HCT116 (cell line): Measurements from ENCODE around the gene KPNA4. TPM values are rescaled to one million over a fixed set of nuclear protein-coding genes. Genes with fewer than 3 reads are reported as not detected.

ENCODE experiments used
- ATAC-seq: fragments of 200-7000 bp; cut with Tn5 transposase; 2 replicates; pipeline ENCODE4 v1.9.1; 2020; ENCODE audit warnings: mild to moderate bottlenecking, moderate library complexity
- BruUV-seq: library from RNA; stranded (reverse); fragments of 400-500 nt; replicated peaks from 2 replicates; lab custom pipeline; 2021; lab: Mats Ljungman, UMichigan
- CTCF ChIA-PET: fragments of 300-600 bp; sonication (Branson Sonifier 250); formaldehyde crosslinking; loops from one replicate; lab custom pipeline; 2021; ENCODE audit warnings: antibody characterized with exemption; lab: Charles Lee
- POLR2A ChIA-PET: fragments of 300-600, 350-600 bp; sonication (Branson Sonifier 250); formaldehyde crosslinking; loops from one replicate; lab custom pipeline; 2021; ENCODE audit warnings: antibody characterized with exemption; lab: Charles Lee
- RAD21 ChIA-PET, 2 experiments: fragments of 300-600 bp; sonication (Branson Sonifier 250); formaldehyde crosslinking; loops; one replicate each; lab custom pipeline; 2023; ENCODE audit warnings: low total read pairs in 2 of 2; ENCODE audit not compliant: uncharacterized antibody in 2 of 2, unreplicated experiment in 2 of 2, low non-redundant PET in 1 of 2; lab: Charles Lee
- DNase-seq: peaks from one replicate; pipeline ENCODE4 v3.0.0-alpha.2; 2010; ENCODE audit warnings: low read depth, low spot score
- H2AFZ ChIP-seq: fragments of 200-600 bp; shearing (Covaris generic), sonication (generic); 2 replicates; pipeline ENCODE4 v1.6.1; 2017; ENCODE audit warnings: low read depth, mixed run types, mixed read lengths, antibody characterized with exemption, low read length; ENCODE audit not compliant: poor library complexity, severe bottlenecking
- H3K27ac ChIP-seq: 2 replicates; pipeline ENCODE4 v1.5.1; 2012; ENCODE audit warnings: low read depth, low read length
- H3K27me3 ChIP-seq: fragments of 200-600 bp; sonication (generic); 2 replicates; pipeline ENCODE4 v1.6.1; 2016; ENCODE audit warnings: mixed run types, low read length, mixed read lengths; ENCODE audit not compliant: insufficient read depth
- H3K36me3 ChIP-seq, 2 experiments: fragments of 200-500 bp in 1 of 2; fragments of 200-600 bp in 1 of 2; sonication (Bioruptor generic) in 1 of 2; sonication (generic) in 1 of 2; 2 replicates each; pipeline versions ENCODE4 v1.5.1 to v1.6.1; 2014 to 2016; ENCODE audit warnings: low read length in 2 of 2, inconsistent platforms in 1 of 2, mixed read lengths in 1 of 2, mixed run types in 1 of 2; ENCODE audit not compliant: insufficient read depth in 2 of 2, control insufficient read depth in 1 of 2
- H3K4me1 ChIP-seq, 2 experiments: fragments of 200-600 bp in 1 of 2; sonication (generic) in 1 of 2; 2 replicates each; pipeline versions ENCODE4 v1.5.1 to v1.6.1; 2012 to 2017; ENCODE audit warnings: low read length in 2 of 2, inconsistent platforms in 1 of 2, mild to moderate bottlenecking in 1 of 2, mixed read lengths in 1 of 2, mixed run types in 1 of 2, moderate library complexity in 1 of 2; ENCODE audit not compliant: insufficient read depth in 2 of 2, control insufficient read depth in 1 of 2
- H3K4me2 ChIP-seq: fragments of 200-600 bp; sonication (generic); 2 replicates; pipeline ENCODE4 v1.6.1; 2017; ENCODE audit warnings: mixed run types, low read length, mixed read lengths
- H3K4me3 ChIP-seq, 2 experiments: fragments of 200-600 bp in 1 of 2; sonication (generic) in 1 of 2; replicated peaks in 1 of 2; 2 replicates each; pipeline ENCODE4 v1.5.1; 2011 to 2016; ENCODE audit warnings: low read length in 2 of 2, control low read depth in 1 of 2, low read depth in 1 of 2, mild to moderate bottlenecking in 1 of 2, mixed read lengths in 1 of 2, mixed run types in 1 of 2
- H3K79me2 ChIP-seq: fragments of 200-600 bp; sonication (generic); 2 replicates; pipeline ENCODE4 v1.6.1; 2017; ENCODE audit warnings: mild to moderate bottlenecking, mixed run types, low read length, moderate library complexity, mixed read lengths; ENCODE audit not compliant: insufficient read depth
- H3K9ac ChIP-seq: fragments of 200-600 bp; sonication (generic); 2 replicates; pipeline ENCODE4 v1.6.1; 2016; ENCODE audit warnings: low read length, mixed read lengths
- H3K9me2 ChIP-seq: fragments of 200-600 bp; sonication (generic), shearing (Covaris generic); 2 replicates; pipeline ENCODE4 v1.6.1; 2017; ENCODE audit warnings: mixed run types, mild to moderate bottlenecking, moderate library complexity; ENCODE audit not compliant: insufficient read depth
- H3K9me3 ChIP-seq, 2 experiments: fragments of 200-500 bp in 1 of 2; fragments of 200-600 bp in 1 of 2; sonication (Bioruptor generic) in 1 of 2; sonication (generic) in 1 of 2; 2 replicates each; pipeline ENCODE4 v1.6.1; 2014 to 2017; ENCODE audit warnings: low read length in 2 of 2, mixed read lengths in 2 of 2, inconsistent platforms in 1 of 2, low read depth in 1 of 2, mild to moderate bottlenecking in 1 of 2, mixed run types in 1 of 2, moderate library complexity in 1 of 2; ENCODE audit not compliant: control insufficient read depth in 1 of 2, insufficient read depth in 1 of 2
- H4K20me1 ChIP-seq: fragments of 200-600 bp; sonication (generic), shearing (Covaris generic); 2 replicates; pipeline ENCODE4 v1.6.1; 2017; ENCODE audit warnings: mixed run types, mild to moderate bottlenecking, moderate library complexity; ENCODE audit not compliant: insufficient read depth
- ATF3 ChIP-seq: IDR thresholded peaks from 2 replicates; pipeline ENCODE4 v1.6.1; 2012
- CBX3 ChIP-seq: IDR thresholded peaks from 2 replicates; pipeline ENCODE4 v1.6.1; 2012; ENCODE audit warnings: low read depth
- CTCF ChIP-seq, 3 experiments: fragments of 200-600 bp in 1 of 3; sonication (generic) in 1 of 3; IDR thresholded peaks in 2 of 3; conservative IDR thresholded peaks in 1 of 3; 2 replicates each; pipeline ENCODE4 v1.5.1; 2012 to 2017; ENCODE audit warnings: low read depth in 2 of 3, low read length in 2 of 3, antibody characterized with exemption in 1 of 3, borderline replicate concordance in 1 of 3, control low read depth in 1 of 3, mild to moderate bottlenecking in 1 of 3, mixed read lengths in 1 of 3, mixed run types in 1 of 3, moderate library complexity in 1 of 3; ENCODE audit not compliant: insufficient read depth in 1 of 3
- EGR1 ChIP-seq: IDR thresholded peaks from 2 replicates; pipeline ENCODE4 v1.6.1; 2012; ENCODE audit warnings: low read depth
- ELF1 ChIP-seq: IDR thresholded peaks from 2 replicates; pipeline ENCODE4 v1.6.1; 2012; ENCODE audit warnings: low read depth, borderline replicate concordance
- EZH2 ChIP-seq: fragments of 200-600 bp; sonication (generic); IDR thresholded peaks from 2 replicates; pipeline ENCODE4 v1.6.1; 2017; ENCODE audit warnings: antibody characterized with exemption, mixed run types
- FOSL1 ChIP-seq: IDR thresholded peaks from 2 replicates; pipeline ENCODE4 v1.6.1; 2012; ENCODE audit warnings: low read depth
- MAX ChIP-seq: IDR thresholded peaks from 2 replicates; pipeline ENCODE4 v1.6.1; 2012
- POLR2A ChIP-seq: IDR thresholded peaks from 2 replicates; pipeline ENCODE4 v1.7.0; 2011; ENCODE audit warnings: borderline replicate concordance; ENCODE audit not compliant: insufficient read depth, insufficient read length; ENCODE audit errors: extremely low read depth
- POLR2AphosphoS5 ChIP-seq: IDR thresholded peaks from 2 replicates; pipeline ENCODE4 v1.6.1; 2011; ENCODE audit warnings: mild to moderate bottlenecking, low read depth, low read length, moderate library complexity
- RAD21 ChIP-seq: IDR thresholded peaks from 2 replicates; pipeline ENCODE4 v1.6.1; 2012; ENCODE audit warnings: low read depth, mild to moderate bottlenecking
- REST ChIP-seq: IDR thresholded peaks from 2 replicates; pipeline ENCODE4 v1.6.1; 2012; ENCODE audit warnings: low read depth
- SIN3A ChIP-seq: IDR thresholded peaks from 2 replicates; pipeline ENCODE4 v1.6.1; 2012; ENCODE audit warnings: low read depth
- SP1 ChIP-seq: IDR thresholded peaks from 2 replicates; pipeline ENCODE4 v1.6.1; 2012; ENCODE audit warnings: low read depth
- SRF ChIP-seq: IDR thresholded peaks from 2 replicates; pipeline ENCODE4 v1.6.1; 2012; ENCODE audit warnings: low read depth
- YY1 ChIP-seq: IDR thresholded peaks from 2 replicates; pipeline ENCODE4 v1.6.1; 2011; ENCODE audit warnings: low read length, low read depth, moderate library complexity, mild to moderate bottlenecking; ENCODE audit not compliant: insufficient replicate concordance; ENCODE audit errors: extremely low read depth
- ZBTB33 ChIP-seq: IDR thresholded peaks from 2 replicates; pipeline ENCODE4 v1.6.1; 2011; ENCODE audit warnings: mild to moderate bottlenecking, low read length, moderate library complexity; ENCODE audit not compliant: insufficient replicate concordance; ENCODE audit errors: extremely low read depth
- ZFX ChIP-seq: fragments of 450-650 bp; IDR thresholded peaks from 2 replicates; pipeline ENCODE4 v1.6.1; 2017
- ZNF274 ChIP-seq: fragments of 200-500 bp; sonication (Bioruptor generic); IDR thresholded peaks from 2 replicates; pipeline ENCODE4 v1.6.1; 2014; ENCODE audit warnings: mild to moderate bottlenecking, low read depth, low read length, inconsistent platforms
- intact Hi-C: fragments of 100-400 bp; cut with micrococcal nuclease; formaldehyde crosslinking; loops from 2 replicates; pipeline ENCODE4 v1.10.0; 2022
- total RNA-seq: library from RNA; stranded (reverse); gene quantifications from one replicate; pipeline ENCODE4 v1.2.1, GENCODE V29; 2021; ENCODE audit not compliant: unreplicated experiment

The KPNA4 gene
- total RNA-seq, 1 experiment from 2014 or later = 43.1 TPM

- intact Hi-C loops = no loop called here
- POLR2A ChIA-PET = no interaction called here
Observed at GRCh38 chr3:160598865-160599264, 33.5 kb upstream of the KPNA4 start.

More at GRCh38 chr3:160598865-160599264, 33.5 kb upstream of the KPNA4 start:
- CTCF ChIA-PET = no interaction called here
- Histone ChIP-seq H3K9me2 (peaks cover 3% of the 10 kb centered on the region; the same call in 1 of the 2 replicates), H3K27ac (no peak overlapping the region), H2AFZ (no peak overlapping the region), H3K4me3 (no peak overlapping the region)
- ATAC-seq = no peak
- TF ChIP-seq ZBTB33 (no peak), POLR2AphosphoS5 (no peak), EGR1 (no peak), SP1 (no peak), SRF (no peak), RAD21 (no peak), CTCF (IDR thresholded peaks at IDR 0.05 in 2 of 3, conservative IDR thresholded peaks at IDR 0.05 in 1 of 3; ENCODE audit: borderline replicate concordance in 1 of 3, insufficient read depth in 1 of 3, low read depth in 2 of 3, low read length in 2 of 3) (no peak), FOSL1 (no peak), EZH2 (no peak), ATF3 (no peak), YY1 (no peak), REST (no peak), SIN3A (no peak), ZFX (no peak), MAX (no peak), ZNF274 (no peak), CBX3 (no peak), ELF1 (no peak), POLR2A (no peak)
- TF ChIP-seq, all 23 proteins: peak for 0
- H4K20me1 ChIP-seq = no peaks in the 10 kb centered on the region
- H3K4me2 ChIP-seq = no peak overlapping the region
- RAD21 ChIA-PET = no interaction called here
- H3K36me3 ChIP-seq = no peaks in the 10 kb centered on the region
- H3K79me2 ChIP-seq = no peaks in the 10 kb centered on the region
- no peak overlapping the region for H3K9ac ChIP-seq
- no peaks in the 10 kb centered on the region for H3K9me3 ChIP-seq
- no peak for DNase-seq
- H3K27me3 ChIP-seq = no peaks in the 10 kb centered on the region
- no peaks in the 10 kb centered on the region for H3K4me1 ChIP-seq
- BruUV-seq = no TSS peak
